ENCODE data around the gene STX18. TPM values are rescaled to one million over a fixed set of nuclear protein-coding genes. Genes with fewer than 3 reads are reported as not detected.

Gene STX18
- polyA plus RNA-seq, 1 experiment, result 27.0 TPM

- ChIA-PET POLR2A (no interaction called here), CTCF (interaction anchor here (0.9 to 3.8 kb wide), 2 partner anchors 15 to 24 kb away, joined by 3 to 24 read pairs; no protein-coding TSS in a partner anchor)
- no peak for DNase-seq (ENCODE audit: low read depth, low spot score)
- H3K9me3 ChIP-seq (ENCODE audit: control insufficient read depth, insufficient read depth, low read length), result no peaks in the 10 kb centered on the region
- no peak overlapping the region for H3K4me3 ChIP-seq (ENCODE audit: low read depth, low read length)
- H3K27me3 ChIP-seq (ENCODE audit: control insufficient read depth, insufficient read depth, low read length), result no peaks in the 10 kb centered on the region
- no peak for TF ChIP-seq CTCF (IDR thresholded peaks at IDR 0.05; ENCODE audit: low read depth, low read length)
- no peak overlapping the region for H3K27ac ChIP-seq (ENCODE audit: low read depth, low read length)
These were observed 6.3 kb downstream of the STX18 start for GRCh38 chr4:4535590-4535989.

- no peaks in the 10 kb centered on the region for H3K9me3 ChIP-seq (ENCODE audit: control insufficient read depth, insufficient read depth, low read length)
- POLR2A ChIA-PET, result no interaction called here
- H3K4me3 ChIP-seq (ENCODE audit: low read depth, low read length), result no peak overlapping the region
- DNase-seq (ENCODE audit: low read depth, low spot score), result no peak
- no peak for TF ChIP-seq CTCF (IDR thresholded peaks at IDR 0.05; ENCODE audit: low read depth, low read length)
- no peak overlapping the region for H3K27ac ChIP-seq (ENCODE audit: low read depth, low read length)
- CTCF ChIA-PET, result interaction anchor here (0.6 to 3.8 kb wide), 2 partner anchors 14 to 16 kb away, joined by 3 to 24 read pairs; no protein-coding TSS in a partner anchor
- H3K27me3 ChIP-seq (ENCODE audit: control insufficient read depth, insufficient read depth, low read length), result no peaks in the 10 kb centered on the region
These were observed 7.2 kb downstream of the STX18 start for GRCh38 chr4:4534515-4535145.

GRCh38 chr4:4533461-4534169 lies 8.2 kb downstream of the STX18 start:
- TF ChIP-seq CTCF (IDR thresholded peaks at IDR 0.05; ENCODE audit: low read depth, low read length), result no peak
- no peaks in the 10 kb centered on the region for H3K27me3 ChIP-seq (ENCODE audit: control insufficient read depth, insufficient read depth, low read length)
- no peak overlapping the region for H3K4me3 ChIP-seq (ENCODE audit: low read depth, low read length)
- ChIA-PET POLR2A (no interaction called here), CTCF (interaction anchor here (0.9 to 5.0 kb wide), 2 partner anchors 15 to 53 kb away, joined by 3 to 49 read pairs; no protein-coding TSS in a partner anchor)
- DNase-seq (ENCODE audit: low read depth, low spot score), result no peak
- H3K27ac ChIP-seq (ENCODE audit: low read depth, low read length), result no peak overlapping the region
- no peaks in the 10 kb centered on the region for H3K9me3 ChIP-seq (ENCODE audit: control insufficient read depth, insufficient read depth, low read length)

- no peak overlapping the region for H3K4me3 ChIP-seq (ENCODE audit: low read depth, low read length)
- ChIA-PET POLR2A (no interaction called here), CTCF (interaction anchor here (0.6 to 5.0 kb wide), 3 partner anchors 14 to 52 kb away, joined by 3 to 49 read pairs (median 3); no protein-coding TSS in a partner anchor)
- no peaks in the 10 kb centered on the region for H3K27me3 ChIP-seq (ENCODE audit: control insufficient read depth, insufficient read depth, low read length)
- DNase-seq (ENCODE audit: low read depth, low spot score), result no peak
- H3K27ac ChIP-seq (ENCODE audit: low read depth, low read length), result no peak overlapping the region
- H3K9me3 ChIP-seq (ENCODE audit: control insufficient read depth, insufficient read depth, low read length), result no peaks in the 10 kb centered on the region
- TF ChIP-seq CTCF (IDR thresholded peaks at IDR 0.05; ENCODE audit: low read depth, low read length), result no peak
These were observed 9.3 kb downstream of the STX18 start for GRCh38 chr4:4532371-4533154.

Measured in AG04450 (cell line).